HG03025 (cell line): ENCODE results near the gene CCDC201.

ENCODE experiments used
- ATAC-seq: cut with Tn5 transposase; IDR thresholded peaks from one replicate; pipeline ENCODE4 v1.9.1; 2021; ENCODE audit warnings: mild to moderate bottlenecking, moderate library complexity; ENCODE audit not compliant: unreplicated experiment, low FRiP score

Gene CCDC201, protein sequence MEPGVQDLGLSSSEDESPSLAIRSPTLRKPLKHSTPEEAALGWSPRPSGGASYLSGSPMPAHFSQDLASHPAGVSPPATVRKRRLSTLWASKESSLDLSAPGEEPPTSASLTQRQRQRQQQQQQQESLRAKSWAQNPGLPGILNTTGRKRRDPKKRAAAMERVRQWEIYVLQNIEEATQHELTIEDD

DNA sequence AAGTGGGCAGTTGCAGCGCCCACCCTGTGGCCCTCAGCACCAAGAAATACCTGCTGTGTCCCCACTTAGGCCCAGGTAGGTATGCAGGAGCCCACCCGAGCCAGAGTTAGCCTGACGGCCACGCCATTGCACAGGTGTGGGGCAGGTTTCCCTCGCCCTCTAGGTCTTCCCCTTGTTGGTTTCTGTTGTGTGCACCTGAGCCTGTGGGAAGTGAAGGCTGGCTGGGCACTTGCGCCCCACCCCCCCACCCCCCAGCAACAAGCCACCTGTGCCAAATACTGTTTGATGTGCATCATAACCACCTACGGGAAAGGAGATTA is at the start of gene CCDC201:
CCDC201 (minus strand) TSS at position 48 of the 320 bp plus-strand sequence. CDS start 75 bp downstream, outside the sequence.
- no peak for ATAC-seq

DNA sequence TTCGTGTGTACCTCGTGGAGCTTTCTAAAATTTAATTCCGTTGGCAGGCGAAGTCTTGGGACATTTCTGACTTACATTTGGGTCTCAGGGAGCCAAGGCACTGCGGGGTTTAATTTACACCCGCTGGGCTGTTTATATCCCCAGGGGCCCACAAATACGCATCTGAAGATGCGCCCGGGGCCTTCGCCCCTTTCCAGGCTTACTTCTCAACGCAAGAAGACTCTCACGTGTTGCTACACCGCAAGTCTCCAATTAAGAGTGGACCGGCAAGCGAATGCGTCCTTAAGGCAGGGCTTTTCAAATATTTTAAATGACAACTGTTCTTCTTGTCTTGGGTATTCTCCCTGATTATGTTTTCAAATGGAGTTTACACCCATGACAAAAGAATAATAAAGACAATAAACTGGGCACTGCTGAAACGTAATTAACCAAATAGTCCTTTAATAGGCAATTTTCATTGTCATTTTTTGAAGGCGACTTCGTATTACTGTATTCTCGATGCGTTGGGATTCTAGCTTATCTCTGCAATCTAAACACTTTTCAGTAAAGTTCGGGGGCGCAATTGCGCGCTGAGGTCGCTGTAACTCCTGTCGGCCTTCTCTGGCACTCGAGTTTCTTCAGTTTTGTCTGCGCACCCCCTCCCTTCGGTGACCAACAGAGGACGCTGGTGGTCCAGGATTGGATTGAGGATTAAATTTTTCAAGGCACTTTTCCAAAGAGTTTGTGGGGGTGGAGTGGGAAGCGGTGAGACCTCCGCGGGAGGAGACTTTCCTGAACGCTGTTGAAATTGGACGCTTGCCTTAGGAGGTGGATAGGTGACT is 49.0 kb upstream of the CCDC201 start:
- ATAC-seq: no peak

DNA sequence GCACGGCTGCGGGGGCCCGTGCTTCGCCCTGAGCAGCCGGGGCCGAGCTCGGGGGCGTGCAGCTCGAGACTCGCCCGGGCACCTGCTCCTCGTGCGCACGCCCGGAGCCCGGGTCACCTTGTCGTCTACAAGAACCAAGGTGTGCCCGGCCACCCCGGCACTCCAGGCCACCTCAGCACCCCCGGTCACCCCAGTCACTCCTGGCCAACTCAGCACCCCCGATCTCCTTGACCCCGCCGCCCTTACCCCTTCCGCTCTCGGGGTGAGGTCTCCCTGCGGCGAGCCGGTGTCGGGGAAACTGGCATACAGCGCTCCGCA is 48.5 kb upstream of the CCDC201 start:
- ATAC-seq: no peak

DNA sequence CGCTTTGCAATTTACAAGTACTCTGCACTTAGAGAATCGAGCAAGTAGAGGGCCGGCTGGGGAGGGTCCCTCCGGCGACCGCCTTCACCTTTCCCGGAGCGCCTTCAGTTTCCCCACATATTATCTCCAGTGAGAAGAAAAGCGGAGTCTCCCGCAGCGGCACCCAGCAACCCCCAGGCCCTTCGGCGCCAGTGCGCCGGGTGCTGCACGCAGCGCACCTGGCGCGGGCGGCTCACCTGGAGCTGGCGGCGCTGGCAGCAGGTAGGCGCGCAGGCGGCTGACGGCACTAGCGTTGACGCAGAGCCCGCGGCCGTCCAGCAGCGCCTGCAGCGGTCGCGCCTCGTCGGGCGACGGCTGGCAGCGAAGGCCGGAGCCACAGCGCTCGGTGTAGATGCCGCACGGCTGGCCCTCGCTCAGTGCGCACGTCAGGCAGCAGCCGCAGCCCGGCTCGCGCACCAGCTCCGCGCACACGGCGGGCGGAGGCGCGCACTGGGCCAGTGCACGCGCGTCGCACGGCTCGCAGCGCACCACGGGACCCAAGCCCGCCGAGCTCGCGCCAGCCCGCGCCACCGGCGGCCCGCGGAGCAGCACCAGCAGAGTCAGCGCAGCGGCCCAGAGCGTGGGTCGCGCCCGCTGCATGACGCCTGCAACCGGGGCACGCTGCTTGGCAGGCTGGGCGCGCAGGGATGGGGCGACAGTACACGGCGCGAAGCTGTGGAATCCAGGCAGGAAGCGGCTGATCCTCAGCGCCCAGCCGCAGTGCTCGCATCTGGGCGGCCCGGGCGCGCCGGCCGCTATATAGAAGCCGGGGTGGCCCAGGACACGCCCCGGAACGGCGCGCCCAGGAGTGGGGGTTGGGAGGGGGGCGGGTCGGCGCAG is 47.9 kb upstream of the CCDC201 start, which contains the start of gene IGFBP3:
IGFBP3 (minus strand) TSS at position 771 of the 879 bp plus-strand sequence; CDS start at position 639, 132 bp downstream.
- no peak for ATAC-seq

DNA sequence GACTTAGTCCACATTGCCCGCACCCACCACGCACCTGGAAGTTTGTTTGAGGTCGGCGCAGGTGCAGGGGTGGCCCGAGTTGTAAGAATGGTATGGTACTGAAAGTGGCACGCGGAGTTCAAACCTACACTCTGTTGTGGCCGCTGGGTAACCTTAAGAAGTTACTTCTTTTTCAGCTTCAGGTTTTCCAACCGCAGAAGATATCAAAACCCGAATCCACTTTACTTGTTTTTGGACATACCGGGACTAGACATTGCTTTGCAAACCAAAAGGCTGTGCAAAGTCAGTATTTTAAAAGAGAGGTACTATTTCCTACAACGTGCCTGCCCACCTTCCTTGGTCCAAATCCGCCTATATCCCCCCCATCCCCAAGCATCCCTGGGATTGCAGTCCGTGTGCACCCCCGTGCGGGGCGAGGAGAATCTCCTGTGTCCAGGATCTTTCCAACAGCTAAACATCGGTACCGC is 47.1 kb upstream of the CCDC201 start:
- no peak for ATAC-seq

DNA sequence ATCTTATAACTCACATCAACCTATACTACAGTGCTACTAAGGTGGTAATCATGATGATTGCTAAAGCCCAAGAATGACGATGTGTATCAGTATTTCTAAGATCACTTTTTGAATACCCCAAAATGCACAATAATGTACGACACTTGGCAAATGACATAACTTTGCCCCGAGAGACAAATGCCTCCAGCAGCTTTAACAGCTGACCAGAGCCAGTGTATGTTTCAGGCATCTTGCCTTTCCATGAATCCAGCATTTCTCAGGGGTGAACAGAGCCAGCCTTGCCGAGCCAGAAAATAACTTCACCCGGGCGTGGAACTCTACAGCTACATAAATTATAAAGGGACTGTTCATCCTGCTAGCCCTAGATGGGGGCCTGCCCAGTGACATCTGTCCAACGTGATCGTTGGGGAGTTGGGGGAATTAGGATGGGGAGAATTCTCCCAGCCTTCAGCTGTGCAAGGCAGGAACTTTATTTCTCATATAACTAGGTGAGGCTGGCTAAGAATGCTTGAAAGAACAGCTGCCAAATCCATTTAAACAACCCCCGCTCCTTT is 46.4 kb upstream of the CCDC201 start:
- ATAC-seq: no peak

DNA sequence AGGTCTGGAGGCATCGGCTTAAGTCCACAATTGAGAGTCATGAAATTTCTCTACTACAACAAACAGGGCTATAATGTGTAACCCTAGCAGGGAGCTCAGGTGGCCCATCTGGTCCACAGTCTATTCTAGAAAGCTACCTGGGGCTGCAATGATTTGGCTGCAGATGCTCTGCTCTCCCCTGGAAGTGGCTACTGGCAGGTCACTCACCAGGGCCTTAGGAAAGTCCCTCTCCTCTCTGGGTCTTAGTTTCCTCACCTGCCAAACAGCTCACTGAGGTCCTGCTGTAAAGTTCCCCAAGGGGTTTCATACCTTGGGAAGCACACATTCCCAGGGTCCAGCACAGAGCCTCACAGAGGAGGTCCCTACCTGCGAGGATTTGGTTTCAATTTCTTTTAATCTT is 45.7 kb upstream of the CCDC201 start:
- ATAC-seq: no peak

DNA sequence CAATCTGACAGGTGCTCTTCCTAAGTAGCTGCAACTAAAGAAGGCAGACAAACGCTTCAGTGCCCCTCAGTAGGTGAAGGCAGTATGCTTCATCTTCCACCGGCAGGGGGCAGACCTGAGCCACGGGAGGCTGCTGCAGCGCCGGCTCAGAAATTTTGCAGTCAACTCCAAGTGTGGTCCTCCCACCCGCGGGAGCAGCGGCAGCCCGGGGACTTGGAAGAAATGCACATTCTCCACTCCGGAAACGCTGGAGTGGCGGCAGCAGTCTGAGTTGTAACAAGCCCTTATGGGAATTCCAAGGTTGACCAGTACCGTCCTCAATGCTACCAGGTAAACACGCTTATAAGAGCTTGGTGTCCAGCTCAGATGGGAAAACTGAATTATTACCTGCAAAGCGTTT is 44.8 kb upstream of the CCDC201 start:
- ATAC-seq: no peak

DNA sequence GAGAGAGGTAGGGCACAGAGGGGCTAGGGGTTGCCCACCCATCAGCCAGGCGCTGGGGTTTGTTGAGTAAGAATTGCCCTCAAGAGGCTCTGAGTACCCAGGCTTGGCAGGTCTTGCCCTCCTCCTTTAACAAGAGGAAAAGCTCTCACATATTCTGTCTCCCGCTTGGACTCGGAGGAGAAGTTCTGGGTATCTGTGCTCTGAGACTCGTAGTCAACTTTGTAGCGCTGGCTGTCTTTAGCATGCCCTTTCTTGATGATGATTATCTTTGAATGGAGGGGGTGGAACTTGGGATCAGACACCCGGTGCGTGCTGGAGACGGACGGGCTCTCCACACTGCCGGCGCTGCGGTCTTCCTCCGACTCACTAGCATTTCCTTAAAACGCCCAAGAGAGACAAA is 44.2 kb upstream of the CCDC201 start:
- ATAC-seq: no peak

DNA sequence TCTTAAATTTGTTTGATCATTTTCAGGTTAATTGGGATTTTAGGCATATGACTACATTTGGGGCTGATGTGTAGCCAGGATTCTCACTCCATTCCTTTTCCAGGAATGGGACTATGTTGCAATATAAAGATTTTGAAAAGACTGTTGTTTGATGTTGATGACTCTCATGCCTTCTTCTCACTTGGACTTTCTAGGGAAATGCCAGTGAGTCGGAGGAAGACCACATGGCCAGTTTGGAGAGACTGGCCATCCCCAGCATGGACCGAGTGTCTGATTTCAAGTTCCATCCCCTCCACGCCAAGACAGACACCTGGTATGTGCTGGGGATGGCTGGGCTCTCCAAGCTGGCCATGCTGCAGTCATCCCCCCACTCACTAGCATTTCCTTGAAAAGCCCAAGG is 42.7 kb upstream of the CCDC201 start:
- ATAC-seq: no peak

DNA sequence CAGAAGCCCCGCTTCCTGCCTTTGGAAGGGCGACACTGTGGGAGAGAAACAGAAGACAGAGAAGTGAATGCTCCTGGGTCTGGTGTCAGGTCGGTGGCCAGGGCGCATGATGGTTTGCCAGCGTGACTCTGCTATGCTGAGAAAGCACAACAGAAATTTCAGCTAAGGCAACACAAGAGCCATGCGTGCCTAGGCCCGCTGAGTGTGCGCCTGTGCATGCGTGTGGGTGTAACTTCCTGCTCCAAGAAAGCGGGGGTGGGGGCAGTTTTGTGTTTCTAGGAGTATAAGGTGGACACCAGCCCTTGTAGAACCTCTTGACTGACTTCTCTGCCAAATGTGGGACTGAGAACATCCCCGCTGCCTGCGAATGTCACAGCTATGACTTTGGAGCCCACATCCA is 42.0 kb upstream of the CCDC201 start:
- no peak for ATAC-seq

DNA sequence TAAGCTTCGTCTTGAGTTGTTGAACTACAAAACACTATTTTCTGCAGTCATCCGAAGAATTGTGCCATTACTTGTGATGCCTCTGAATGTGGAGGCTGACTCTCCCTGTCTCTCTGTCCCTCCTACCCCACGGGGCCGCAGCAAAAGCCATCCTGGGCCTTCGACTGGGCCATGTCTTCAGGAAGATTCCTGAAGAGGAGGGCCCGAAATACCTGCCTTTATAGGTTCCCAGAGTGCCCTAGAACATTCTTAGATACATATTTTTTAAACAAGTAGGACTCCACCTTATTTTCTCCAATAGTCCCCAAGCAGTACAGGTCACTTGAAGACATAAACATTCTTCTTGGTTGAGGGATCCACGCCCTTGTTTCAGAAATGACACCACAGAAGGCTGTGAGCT is 40.1 kb upstream of the CCDC201 start:
- no peak for ATAC-seq

DNA sequence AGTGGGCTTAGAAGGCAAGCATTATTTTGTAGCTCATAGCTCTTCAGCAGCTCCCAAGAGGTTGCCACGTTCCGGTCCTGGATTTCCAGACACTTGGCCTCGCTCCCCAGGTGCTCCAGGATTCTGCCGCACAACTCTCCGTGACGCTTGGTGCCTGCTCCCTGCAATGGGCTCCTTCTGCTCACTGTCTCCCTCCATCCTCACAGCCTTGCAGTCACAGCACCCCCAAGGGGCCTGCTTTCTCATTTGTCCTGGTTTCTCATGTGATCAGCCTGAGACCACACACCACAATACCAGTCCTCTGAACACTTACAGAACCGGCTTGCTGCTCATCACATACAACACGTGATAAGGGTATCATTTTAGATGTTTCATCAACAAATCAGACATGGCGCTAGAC is 38.4 kb upstream of the CCDC201 start:
- no peak for ATAC-seq

DNA sequence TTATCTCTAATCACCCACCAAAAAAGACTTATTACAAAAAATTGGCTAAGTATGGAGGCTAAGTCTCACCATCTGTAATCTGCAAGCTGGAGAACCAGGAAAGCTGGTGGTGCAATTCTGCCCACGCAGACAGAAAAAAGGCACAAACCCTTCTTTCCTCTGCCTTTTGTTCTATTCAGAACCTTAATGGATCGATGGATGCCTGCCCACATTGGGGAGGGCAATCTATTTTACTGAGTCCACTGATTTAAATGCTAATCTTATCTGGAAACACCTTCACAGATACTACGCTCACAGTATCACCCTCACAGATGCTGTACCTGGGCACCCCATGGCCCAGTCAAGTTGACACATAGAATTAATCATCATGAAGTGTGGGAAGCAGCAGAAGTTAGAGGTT is 38.0 kb upstream of the CCDC201 start:
- ATAC-seq: no peak

DNA sequence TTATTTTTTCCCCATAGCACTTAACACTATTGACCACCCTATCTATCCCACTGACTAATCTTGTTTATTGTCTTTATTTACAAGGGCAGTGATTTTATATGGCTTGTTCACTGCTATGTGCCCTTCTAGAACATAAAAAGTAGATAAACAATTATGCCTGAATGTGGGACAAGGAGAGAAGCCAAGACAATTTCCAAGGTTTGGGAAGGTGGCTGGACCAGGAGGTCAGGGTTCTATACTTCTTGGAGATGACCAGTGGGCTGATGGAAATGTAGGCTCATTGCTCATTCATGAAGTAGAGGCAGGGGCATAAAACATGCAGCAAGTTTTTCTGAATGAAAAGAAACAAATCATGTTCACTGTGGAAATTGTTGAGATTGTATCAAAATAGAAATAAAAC is 36.7 kb upstream of the CCDC201 start:
- no peak for ATAC-seq

DNA sequence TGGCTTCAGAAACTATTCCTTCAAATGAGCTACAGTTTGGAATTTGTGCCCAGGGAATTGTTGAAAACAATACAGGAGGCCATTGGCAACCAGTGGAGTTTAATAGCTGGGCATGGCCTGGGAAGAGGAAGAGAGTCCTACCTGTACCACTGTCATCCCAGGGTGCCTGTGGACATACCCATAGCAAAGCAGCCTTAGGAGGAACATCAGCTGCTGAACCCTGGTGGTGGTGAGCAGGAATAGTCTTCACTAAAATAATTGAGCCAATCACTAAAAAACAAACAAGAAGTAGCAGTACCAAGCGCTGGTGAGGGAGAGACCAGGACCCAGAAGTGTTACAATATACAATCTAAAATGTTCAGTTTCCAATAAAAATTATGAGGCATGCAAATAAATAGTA is 29.9 kb upstream of the CCDC201 start:
- ATAC-seq: no peak

DNA sequence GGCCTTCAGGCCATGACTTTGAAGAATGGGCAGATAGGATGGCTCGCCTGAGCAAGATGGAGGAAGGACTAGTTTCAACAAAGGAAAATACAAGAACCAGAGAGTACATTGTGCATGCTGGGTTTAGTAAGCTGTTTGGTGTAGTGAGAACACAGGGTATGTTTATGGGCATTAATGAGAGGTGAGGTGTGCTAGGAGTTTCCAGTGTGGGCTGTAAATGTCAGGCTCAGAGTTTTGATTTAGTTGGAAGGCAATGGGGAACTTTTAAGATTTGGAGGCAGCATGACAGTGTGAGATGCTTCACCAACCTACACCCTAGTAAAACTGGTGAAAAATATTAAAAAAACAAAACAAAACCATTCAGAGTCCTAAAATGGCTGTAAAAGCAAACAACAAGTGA is 28.7 kb upstream of the CCDC201 start:
- ATAC-seq: no peak

DNA sequence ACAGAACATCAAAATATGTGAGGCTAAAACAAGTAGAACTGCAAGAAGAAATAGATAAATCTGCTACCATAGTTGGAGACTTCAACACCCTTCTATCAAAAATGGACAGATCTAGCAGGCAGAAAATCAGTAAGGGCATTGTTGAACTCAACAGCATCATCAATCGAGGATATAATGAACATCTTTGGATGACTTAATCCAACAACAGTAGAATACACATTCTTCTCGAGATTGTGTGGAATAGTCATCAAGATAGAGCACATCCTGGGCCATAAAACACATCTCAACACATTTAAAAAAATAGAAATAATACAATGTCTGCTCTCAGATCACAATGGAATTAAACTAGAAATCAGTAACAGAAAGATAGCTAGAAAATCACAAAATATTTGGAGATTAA is 25.3 kb upstream of the CCDC201 start:
- no peak for ATAC-seq

DNA sequence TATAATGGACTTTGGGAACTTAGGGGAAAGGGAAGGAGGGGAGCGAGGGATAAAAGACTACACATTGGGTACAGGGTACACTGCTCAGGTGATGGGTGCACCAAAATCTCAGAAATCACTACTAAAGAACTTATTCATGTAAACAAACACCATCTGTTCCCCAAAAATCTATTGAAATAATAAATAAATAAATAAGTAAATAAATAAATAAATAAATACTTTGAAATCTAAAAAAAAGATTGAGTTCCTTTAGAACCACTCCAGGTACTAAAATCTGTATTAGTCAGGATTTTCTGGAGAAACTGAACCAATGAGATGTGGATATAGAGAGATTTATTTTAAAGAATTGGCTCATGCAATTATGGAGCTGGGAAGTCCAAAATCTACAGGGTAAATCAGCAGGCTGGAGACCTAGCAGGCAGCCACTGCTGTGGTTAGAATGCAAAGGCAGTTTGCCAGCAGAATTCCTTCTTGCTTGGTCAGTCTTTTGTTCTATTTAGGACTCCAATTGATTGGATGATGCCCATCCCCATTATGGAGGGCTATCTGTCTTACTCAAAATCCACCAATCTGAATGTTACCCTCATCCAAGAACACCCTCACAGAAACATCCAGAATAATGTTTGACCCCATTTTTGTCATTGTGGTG is 24.3 kb upstream of the CCDC201 start:
- no peak for ATAC-seq

DNA sequence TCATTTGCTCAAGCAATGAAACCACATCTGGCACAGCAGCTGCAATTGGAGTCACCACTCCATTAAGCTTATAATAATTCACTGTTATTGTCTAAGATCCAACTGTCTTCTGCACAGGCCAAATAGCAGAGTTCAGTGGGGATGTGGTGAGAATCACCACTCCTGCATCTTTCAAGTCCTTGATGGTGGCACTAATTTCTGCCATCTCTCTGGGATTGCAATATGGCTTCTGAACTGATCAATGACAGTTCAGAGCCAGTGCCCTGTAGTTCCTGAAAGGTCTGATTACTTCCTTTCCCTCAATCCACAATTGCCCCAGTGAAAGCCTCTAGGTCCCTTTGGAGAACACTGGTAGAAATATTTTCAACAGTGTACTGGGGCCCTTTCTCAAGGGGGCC is 21.8 kb upstream of the CCDC201 start:
- no peak for ATAC-seq
